Neuronal stem cell (in vitro differentiated cells): ENCODE measurements around the gene VAMP2.
A peak's percentile ranks its signal among the peaks of the same experiment; 100 is the strongest.

ENCODE experiments used
- DNase-seq: peaks from one replicate; pipeline ENCODE4 v3.0.0-alpha.2; 2013; ENCODE audit warnings: low spot score
- H2AFZ ChIP-seq: one replicate; pipeline ENCODE4 v1.6.1; 2013; ENCODE audit warnings: mild to moderate bottlenecking, low read length, inconsistent platforms
- H2AK5ac ChIP-seq: 2 replicates; pipeline ENCODE4 v1.6.1; 2013; ENCODE audit warnings: low read depth, mild to moderate bottlenecking, inconsistent platforms, low read length, moderate library complexity, mixed read lengths
- H2BK120ac ChIP-seq: 2 replicates; pipeline ENCODE4 v1.6.1; 2013; ENCODE audit warnings: low read depth, mild to moderate bottlenecking, inconsistent platforms, low read length, moderate library complexity, mixed read lengths
- H2BK12ac ChIP-seq: one replicate; pipeline ENCODE4 v1.6.1; 2013; ENCODE audit warnings: low read length, inconsistent platforms
- H2BK15ac ChIP-seq: 2 replicates; pipeline ENCODE4 v1.6.1; 2013; ENCODE audit warnings: mild to moderate bottlenecking, low read length, inconsistent platforms, mixed read lengths
- H2BK5ac ChIP-seq: one replicate; pipeline ENCODE4 v1.6.1; 2013; ENCODE audit warnings: inconsistent platforms, mild to moderate bottlenecking, low read length, moderate library complexity
- H3K14ac ChIP-seq: one replicate; pipeline ENCODE4 v1.6.1; 2013; ENCODE audit warnings: low read length, inconsistent platforms
- H3K18ac ChIP-seq: 2 replicates; pipeline ENCODE4 v1.6.1; 2013; ENCODE audit warnings: low read length, inconsistent platforms
- H3K23ac ChIP-seq: 2 replicates; pipeline ENCODE4 v1.6.1; 2013; ENCODE audit warnings: low read depth, mild to moderate bottlenecking, mixed read lengths, low read length, inconsistent platforms; ENCODE audit not compliant: poor library complexity
- H3K27ac ChIP-seq: replicated peaks from 3 replicates; pipeline ENCODE4 v1.5.1; 2013; ENCODE audit warnings: low read length, inconsistent platforms
- H3K27me3 ChIP-seq, 3 experiments: 2 replicates each; pipeline ENCODE4 v1.6.1; 2013; ENCODE audit warnings: low read length in 3 of 3, mild to moderate bottlenecking in 2 of 3, inconsistent platforms in 1 of 3, low read depth in 1 of 3, mixed read lengths in 1 of 3, moderate library complexity in 1 of 3; ENCODE audit not compliant: control insufficient read depth in 3 of 3, insufficient read depth in 3 of 3
- H3K36me3 ChIP-seq, 2 donors: replicated peaks in 1 of 2; 2 replicates each; pipeline ENCODE4 v1.6.1; 2013; ENCODE audit warnings: low read length in 2 of 2; ENCODE audit not compliant: control insufficient read depth in 2 of 2, insufficient read depth in 2 of 2
- H3K4ac ChIP-seq: 2 replicates; pipeline ENCODE4 v1.6.1; 2013; ENCODE audit warnings: inconsistent platforms, mild to moderate bottlenecking, low read length, moderate library complexity
- H3K4me1 ChIP-seq, 2 donors: 1 replicate in 1 of 2; 2 replicates in 1 of 2; pipeline ENCODE4 v1.6.1; 2013; ENCODE audit warnings: low read length in 2 of 2, low read depth in 1 of 2; ENCODE audit not compliant: control insufficient read depth in 2 of 2, insufficient read depth in 1 of 2
- H3K4me2 ChIP-seq: one replicate; pipeline ENCODE4 v1.6.1; 2013; ENCODE audit warnings: mild to moderate bottlenecking, low read length, inconsistent platforms; ENCODE audit not compliant: insufficient read depth, poor library complexity, severe bottlenecking
- H3K4me3 ChIP-seq, 2 donors: 2 replicates each; pipeline ENCODE4 v1.5.1; 2013; ENCODE audit warnings: low read length in 2 of 2, mild to moderate bottlenecking in 2 of 2, inconsistent platforms in 1 of 2, moderate library complexity in 1 of 2
- H3K79me1 ChIP-seq: one replicate; pipeline ENCODE4 v1.6.1; 2013; ENCODE audit warnings: low read depth, mild to moderate bottlenecking, inconsistent platforms, low read length, moderate library complexity
- H3K9ac ChIP-seq: one replicate; pipeline ENCODE4 v1.6.1; 2013; ENCODE audit warnings: mild to moderate bottlenecking, low read depth, low read length, inconsistent platforms; ENCODE audit not compliant: poor library complexity
- H3K9me3 ChIP-seq, 2 donors: replicated peaks in 1 of 2; 2 replicates each; pipeline versions ENCODE3 to v1.6.1; 2013; ENCODE audit warnings: low read length in 2 of 2, mild to moderate bottlenecking in 2 of 2, inconsistent platforms in 1 of 2, low read depth in 1 of 2, mixed read lengths in 1 of 2, moderate library complexity in 1 of 2; ENCODE audit not compliant: control insufficient read depth in 2 of 2, insufficient read depth in 1 of 2
- H4K8ac ChIP-seq: one replicate; pipeline ENCODE4 v1.6.1; 2013; ENCODE audit warnings: low read depth, mild to moderate bottlenecking, inconsistent platforms, low read length, moderate library complexity
- H4K91ac ChIP-seq: one replicate; pipeline ENCODE4 v1.6.1; 2013; ENCODE audit warnings: low read length, low read depth, mild to moderate bottlenecking, inconsistent platforms; ENCODE audit not compliant: poor library complexity
- WGBS, 2 donors: extraction: QIAGEN DNeasy Blood & Tissue Kit; methylation state at CpG; one replicate each; pipeline ENCODE4 v1.1.7; 2013; ENCODE audit warnings: missing lambda C conversion rate in 2 of 2, mixed read lengths in 1 of 2; ENCODE audit not compliant: insufficient read length in 2 of 2, insufficient replicate concordance in 1 of 2; ENCODE audit errors: extremely low coverage in 2 of 2; 5-methylcytosine and 5-hydroxymethylcytosine counted together

The VAMP2 gene

GRCh38 chr17:8149419-8150193 lies 13.1 kb downstream of the VAMP2 start:
- Histone ChIP-seq H3K9me3 (no peaks in the 10 kb centered on the region), H3K79me1 (peaks cover 8% of the 10 kb centered on the region), H2BK5ac (no peak overlapping the region), H4K8ac (no peak overlapping the region), H3K4me2 (no peak overlapping the region), H3K14ac (no peak overlapping the region), H3K27ac (no peak overlapping the region), H3K4ac (no peak overlapping the region), H3K36me3 (peaks cover 42 to 53% of the 10 kb centered on the region in 2 donors), H3K23ac (no peak overlapping the region), H3K27me3 (no peaks in the 10 kb centered on the region), H2BK120ac (no peak overlapping the region), H3K18ac (no peak overlapping the region), H2AK5ac (no peak overlapping the region), H3K4me3 (peak overlapping the region in 1 of 2 donors; percentile 21), H3K9ac (no peak overlapping the region), H3K4me1 (peaks cover 20 to 23% of the 10 kb centered on the region in 2 donors), H2BK12ac (no peak overlapping the region), H2BK15ac (peak overlapping the region; percentile 45), H2AFZ (no peak overlapping the region), H4K91ac (no peak overlapping the region)
- DNase-seq: no peak
- WGBS, 2 donors: no CpG with 5 or more reads among the region's 29 CpGs

- no peak for DNase-seq
- Histone ChIP-seq H2BK12ac (no peak overlapping the region), H3K4me1 (peaks cover 15 to 16% of the 10 kb centered on the region in 2 donors), H2AK5ac (no peak overlapping the region), H3K4ac (no peak overlapping the region), H3K23ac (no peak overlapping the region), H3K27me3 (no peaks in the 10 kb centered on the region), H3K4me3 (no peak overlapping the region), H2BK120ac (no peak overlapping the region), H3K27ac (no peak overlapping the region), H2BK5ac (no peak overlapping the region), H4K8ac (no peak overlapping the region), H2AFZ (no peak overlapping the region), H3K36me3 (peaks cover 52 to 63% of the 10 kb centered on the region in 2 donors), H3K18ac (no peak overlapping the region), H4K91ac (no peak overlapping the region), H3K9me3 (no peaks in the 10 kb centered on the region), H3K79me1 (peaks cover 10% of the 10 kb centered on the region), H2BK15ac (no peak overlapping the region), H3K4me2 (no peak overlapping the region), H3K14ac (no peak overlapping the region), H3K9ac (no peak overlapping the region)
- WGBS, 2 donors: no CpG with 5 or more reads among the region's 13 CpGs
Observed at GRCh38 chr17:8148560-8148959, 14.2 kb downstream of the VAMP2 start.

- WGBS, 2 donors: no CpG with 5 or more reads among the region's 13 CpGs
Observed at GRCh38 chr17:8147805-8148404, 14.8 kb downstream of the VAMP2 start.

GRCh38 chr17:8147141-8147804 lies 15.5 kb downstream of the VAMP2 start:
- H4K91ac ChIP-seq: no peak overlapping the region
- H2AFZ ChIP-seq: no peak overlapping the region
- H3K23ac ChIP-seq: peak overlapping the region; percentile 37
- H3K9me3 ChIP-seq: no peaks in the 10 kb centered on the region
- H2BK15ac ChIP-seq: no peak overlapping the region
- no CpG with 5 or more reads among the region's 26 CpGs for WGBS, 2 donors
- no peak overlapping the region for H2BK5ac ChIP-seq
- H2BK120ac ChIP-seq: no peak overlapping the region
- H2BK12ac ChIP-seq: no peak overlapping the region
- H3K27me3 ChIP-seq: no peaks in the 10 kb centered on the region
- no peak overlapping the region for H3K18ac ChIP-seq
- peaks cover 4% of the 10 kb centered on the region in 2 donors for H3K4me1 ChIP-seq
- H3K4ac ChIP-seq: no peak overlapping the region
- no peak overlapping the region for H3K9ac ChIP-seq
- no peak overlapping the region for H2AK5ac ChIP-seq
- H3K79me1 ChIP-seq: peaks cover 14% of the 10 kb centered on the region
- DNase-seq: no peak
- no peak overlapping the region for H3K27ac ChIP-seq
- no peak overlapping the region for H4K8ac ChIP-seq
- H3K36me3 ChIP-seq: peaks cover 59 to 74% of the 10 kb centered on the region in 2 donors
- no peak overlapping the region for H3K4me2 ChIP-seq
- H3K4me3 ChIP-seq: no peak overlapping the region
- no peak overlapping the region for H3K14ac ChIP-seq

More at GRCh38 chr17:8147805-8148404, 14.8 kb downstream of the VAMP2 start:
- H3K4ac ChIP-seq: no peak overlapping the region
- H3K36me3 ChIP-seq: peaks cover 53 to 68% of the 10 kb centered on the region in 2 donors
- no peak overlapping the region for H3K9ac ChIP-seq
- no peak overlapping the region for H3K4me2 ChIP-seq
- H2AFZ ChIP-seq: no peak overlapping the region
- H2AK5ac ChIP-seq: no peak overlapping the region
- H3K27me3 ChIP-seq: no peaks in the 10 kb centered on the region
- peaks cover 11% of the 10 kb centered on the region for H3K79me1 ChIP-seq
- H3K23ac ChIP-seq: no peak overlapping the region
- H3K4me1 ChIP-seq: peaks cover 9 to 10% of the 10 kb centered on the region in 2 donors
- no peak overlapping the region for H4K91ac ChIP-seq
- H4K8ac ChIP-seq: no peak overlapping the region
- no peak overlapping the region for H3K27ac ChIP-seq
- no peaks in the 10 kb centered on the region for H3K9me3 ChIP-seq
- H3K4me3 ChIP-seq: no peak overlapping the region
- DNase-seq: no peak
- H2BK12ac ChIP-seq: no peak overlapping the region
- H3K18ac ChIP-seq: no peak overlapping the region
- H3K14ac ChIP-seq: no peak overlapping the region
- no peak overlapping the region for H2BK5ac ChIP-seq
- H2BK120ac ChIP-seq: no peak overlapping the region
- no peak overlapping the region for H2BK15ac ChIP-seq
